NCI-H2196 treated with DMSO at 0.1 percent for 48 hours (cell line): ENCODE measurements around the gene ANGEL2.
"Not testable (repeated sequence)": the region's sequence is repeated elsewhere in the genome, so short reads cannot be mapped to it uniquely, and the experiment has no call there.

Experiments
- DNase-seq: peaks from one replicate; lab custom pipeline; 2025; ENCODE audit not compliant: unreplicated experiment; lab: John Stamatoyannopoulos, UW

ANGEL2 gene

DNA sequence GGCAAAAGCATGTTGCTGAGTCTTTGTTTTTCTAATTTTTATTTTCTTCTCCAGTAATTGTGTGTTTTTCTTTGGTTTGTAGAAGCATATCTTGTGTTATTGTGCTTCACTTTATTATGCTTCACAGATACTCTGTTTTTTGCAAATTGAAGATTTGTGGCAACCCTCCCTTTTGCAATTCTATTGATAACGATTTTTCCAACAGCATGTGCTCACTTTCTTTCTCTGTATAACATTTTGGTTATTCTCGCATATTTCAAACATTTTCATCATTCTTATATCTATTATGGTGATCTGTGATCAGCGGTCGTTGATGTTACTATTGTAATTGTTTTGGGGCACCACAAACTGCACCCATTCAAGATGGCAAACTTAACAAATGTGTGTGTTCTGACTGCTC lies 3.8 kb upstream of the ANGEL2 start:
- DNase-seq, result no peak

DNA sequence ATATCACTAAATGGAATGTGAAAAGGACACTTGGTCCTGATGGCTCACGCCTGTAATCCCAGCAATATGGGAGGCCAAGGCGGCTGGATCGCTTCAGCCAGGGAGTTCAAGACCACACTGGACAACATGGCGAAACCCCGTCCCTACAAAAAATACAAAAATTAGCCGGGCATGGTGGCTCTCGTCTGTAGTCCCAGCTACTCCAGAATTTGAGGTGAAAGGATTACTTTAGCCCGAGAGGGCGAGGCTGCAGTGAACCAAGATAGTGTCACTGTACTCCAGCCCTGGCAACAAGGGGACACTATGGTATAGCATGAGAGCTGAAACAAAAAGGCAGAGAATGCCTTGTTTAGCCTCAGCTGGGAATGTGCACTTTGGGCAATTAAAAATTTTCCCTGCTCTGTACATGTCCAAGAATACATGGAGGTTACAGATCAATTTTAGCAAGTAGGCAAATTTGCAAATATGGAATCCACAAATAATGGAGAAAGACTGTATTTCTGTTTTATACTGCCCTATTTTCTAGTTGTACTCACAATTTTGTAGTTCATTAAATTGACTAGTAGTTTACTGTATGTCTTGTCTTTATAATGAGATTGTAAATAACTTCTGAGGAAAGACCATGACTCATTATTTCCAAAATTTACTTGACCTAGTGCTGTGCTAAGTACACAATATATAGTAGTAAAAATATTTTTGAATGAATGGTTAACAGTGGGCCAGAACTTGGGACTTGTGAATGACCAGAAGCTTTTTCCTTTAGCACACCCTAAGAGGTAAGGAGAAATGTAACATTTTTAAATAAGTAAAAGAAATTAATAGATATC lies 2.0 kb upstream of the ANGEL2 start:
- no peak for DNase-seq

DNA sequence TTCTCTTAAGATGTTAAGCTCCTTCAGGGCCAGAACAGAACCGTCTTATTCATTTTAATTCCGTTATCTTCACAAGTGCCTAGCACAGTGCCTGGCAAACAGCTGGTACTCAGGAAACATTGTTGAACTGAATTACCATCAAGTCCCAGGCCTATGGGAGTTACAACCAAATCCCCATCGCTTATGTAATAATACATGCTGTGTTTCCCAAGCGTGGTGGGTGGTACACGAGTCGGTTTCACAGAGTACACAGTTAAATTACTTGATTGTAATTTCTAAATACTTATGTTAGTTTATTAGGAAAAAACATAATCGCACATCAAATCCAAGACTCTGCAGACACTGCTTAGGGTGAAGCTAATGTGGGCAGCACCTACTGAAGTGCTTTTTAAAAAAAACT lies 1.0 kb downstream of the ANGEL2 start:
- DNase-seq, result no peak

DNA sequence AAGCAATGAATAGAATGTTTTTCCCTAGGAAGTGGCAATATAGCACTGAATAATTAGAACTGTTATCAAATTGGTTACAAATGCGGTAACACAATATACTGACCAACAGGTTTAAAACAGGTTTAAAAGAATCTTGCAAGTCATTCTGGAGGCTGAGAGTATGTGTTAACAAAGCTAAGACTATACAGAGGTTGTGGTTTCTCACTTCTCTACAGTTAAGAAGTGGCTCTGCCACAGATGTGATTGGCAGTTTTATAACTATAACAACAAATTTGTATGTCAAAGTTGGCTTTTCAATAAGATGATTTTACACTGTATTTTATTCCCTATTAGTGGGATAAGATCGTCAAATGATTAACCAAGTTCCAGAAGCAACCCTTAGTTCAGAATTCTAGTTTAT lies 7.1 kb downstream of the ANGEL2 start:
- no peak for DNase-seq

DNA sequence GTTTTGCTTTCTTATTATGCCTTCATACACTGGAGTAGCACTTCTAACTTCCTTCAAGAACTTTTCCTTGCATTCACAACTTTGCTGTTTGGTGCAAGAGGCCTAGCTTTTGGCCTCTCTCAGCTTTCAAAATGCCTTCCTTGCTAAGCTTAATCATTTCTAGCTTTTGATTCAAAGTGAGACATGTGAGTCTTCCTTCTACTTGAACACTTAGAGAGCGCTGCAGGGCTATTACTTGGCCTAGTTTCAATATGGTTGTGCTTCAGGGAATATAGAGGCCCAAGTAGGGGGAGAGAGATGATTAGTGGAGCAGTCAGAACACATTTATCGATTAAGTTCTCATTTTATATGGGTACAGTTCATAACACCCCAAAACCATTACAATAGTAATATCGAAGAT lies 12.4 kb downstream of the ANGEL2 start:
- no peak for DNase-seq

DNA sequence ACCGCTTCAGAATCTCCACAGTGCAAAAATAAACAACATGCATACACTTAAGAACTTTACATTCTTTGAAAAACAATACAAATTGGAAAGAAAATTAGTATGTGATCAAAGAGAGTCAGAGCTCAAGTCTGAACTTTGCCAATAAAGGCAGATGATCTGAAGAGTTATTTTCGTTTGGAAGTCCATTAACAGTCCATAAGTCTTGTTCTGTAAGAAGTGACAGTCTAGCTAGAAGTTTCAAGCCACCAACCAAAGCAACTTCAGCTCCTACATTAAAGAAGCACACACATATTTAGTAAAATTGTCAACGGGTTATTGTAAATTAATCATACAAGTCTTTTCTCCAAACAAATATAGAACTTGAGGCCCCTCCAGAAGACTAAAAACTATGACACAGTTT lies 20.7 kb downstream of the ANGEL2 start:
- no peak for DNase-seq

DNA sequence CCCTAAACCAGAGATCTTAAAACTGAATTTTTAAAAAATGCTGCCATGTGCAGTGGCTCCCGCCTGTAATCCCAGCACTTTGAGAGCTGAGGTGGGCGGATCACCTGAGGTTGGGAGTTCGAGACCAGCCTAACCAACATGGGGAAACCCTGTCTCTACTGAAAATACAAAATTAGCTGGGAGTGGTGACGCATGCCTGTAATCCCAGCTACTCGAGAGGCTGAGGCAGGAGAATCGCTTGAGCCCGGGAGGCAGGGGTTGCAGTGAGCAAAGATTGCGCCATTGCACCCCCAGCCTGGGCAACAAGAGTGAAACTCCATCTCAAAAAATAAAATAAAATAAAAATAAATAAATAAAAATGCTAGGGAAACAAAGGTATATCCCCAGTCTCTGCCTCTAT lies 21.7 kb downstream of the ANGEL2 start:
- not testable (repeated sequence) for DNase-seq

DNA sequence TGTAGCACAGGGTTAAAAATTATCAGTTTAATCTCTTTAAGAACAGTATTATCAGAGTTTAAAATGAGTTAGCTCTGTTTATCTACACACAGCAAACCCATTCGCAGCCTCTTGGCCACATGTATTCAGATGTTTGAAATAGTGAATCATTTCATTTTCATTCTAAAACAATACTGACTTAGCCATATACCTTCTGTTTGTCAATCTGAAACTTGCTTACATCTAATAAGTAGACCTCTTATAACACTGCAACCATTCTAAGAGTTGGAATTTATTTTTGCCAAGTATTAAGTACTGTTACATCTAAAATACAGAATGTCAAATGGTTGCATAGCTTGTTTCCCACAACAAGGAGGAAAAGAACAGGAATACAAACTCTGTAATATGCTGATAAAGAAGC lies 25.4 kb downstream of the ANGEL2 start:
- no peak for DNase-seq

DNA sequence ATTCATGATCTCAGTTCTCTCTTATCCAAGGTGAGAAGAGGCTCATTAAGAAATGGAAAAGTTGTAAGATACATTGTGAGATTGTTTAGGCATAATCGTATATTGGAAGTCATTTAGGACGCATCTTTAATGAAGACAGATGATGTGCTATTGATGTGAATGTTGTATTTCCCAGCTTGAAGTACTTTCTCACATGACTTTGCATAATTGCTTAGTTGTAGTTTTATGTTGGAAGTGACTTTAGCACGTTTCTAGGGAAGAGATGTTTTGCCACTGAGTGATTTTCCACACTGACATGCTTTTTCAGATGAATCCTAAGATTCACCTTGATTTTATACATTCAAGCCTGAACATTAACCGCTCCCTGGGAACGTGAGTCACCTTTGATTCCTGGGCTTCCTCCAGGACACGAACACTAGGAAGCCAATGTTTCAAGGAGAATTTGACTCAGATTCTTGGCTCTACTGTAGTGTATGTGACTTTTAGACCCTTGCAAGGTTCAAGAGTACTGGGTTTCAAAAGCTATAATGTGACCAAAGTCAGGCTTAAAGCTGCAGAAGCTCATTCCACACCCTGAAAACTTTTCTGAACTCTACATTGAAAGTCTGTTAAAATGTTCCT lies 27.9 kb downstream of the ANGEL2 start:
- no peak for DNase-seq

DNA sequence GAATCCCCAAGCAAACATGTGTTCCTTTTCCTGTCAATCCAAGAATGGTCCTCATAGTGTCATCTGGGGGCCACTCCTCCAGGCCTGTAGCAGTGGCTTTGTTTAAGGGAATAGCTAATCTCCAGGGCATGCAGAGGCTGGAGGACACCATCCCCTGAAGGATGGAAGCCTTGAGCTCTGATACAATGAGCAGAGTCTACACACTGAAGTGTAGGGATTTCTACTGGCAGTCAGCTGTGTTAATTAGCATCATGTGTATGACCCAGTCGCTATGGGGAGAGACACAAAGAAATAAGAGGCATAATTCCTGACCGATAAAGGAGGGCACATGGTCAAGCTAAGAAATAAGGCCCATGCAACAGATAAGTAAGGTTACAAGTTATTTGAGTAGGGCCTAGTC lies 29.1 kb downstream of the ANGEL2 start:
- DNase-seq, result no peak

DNA sequence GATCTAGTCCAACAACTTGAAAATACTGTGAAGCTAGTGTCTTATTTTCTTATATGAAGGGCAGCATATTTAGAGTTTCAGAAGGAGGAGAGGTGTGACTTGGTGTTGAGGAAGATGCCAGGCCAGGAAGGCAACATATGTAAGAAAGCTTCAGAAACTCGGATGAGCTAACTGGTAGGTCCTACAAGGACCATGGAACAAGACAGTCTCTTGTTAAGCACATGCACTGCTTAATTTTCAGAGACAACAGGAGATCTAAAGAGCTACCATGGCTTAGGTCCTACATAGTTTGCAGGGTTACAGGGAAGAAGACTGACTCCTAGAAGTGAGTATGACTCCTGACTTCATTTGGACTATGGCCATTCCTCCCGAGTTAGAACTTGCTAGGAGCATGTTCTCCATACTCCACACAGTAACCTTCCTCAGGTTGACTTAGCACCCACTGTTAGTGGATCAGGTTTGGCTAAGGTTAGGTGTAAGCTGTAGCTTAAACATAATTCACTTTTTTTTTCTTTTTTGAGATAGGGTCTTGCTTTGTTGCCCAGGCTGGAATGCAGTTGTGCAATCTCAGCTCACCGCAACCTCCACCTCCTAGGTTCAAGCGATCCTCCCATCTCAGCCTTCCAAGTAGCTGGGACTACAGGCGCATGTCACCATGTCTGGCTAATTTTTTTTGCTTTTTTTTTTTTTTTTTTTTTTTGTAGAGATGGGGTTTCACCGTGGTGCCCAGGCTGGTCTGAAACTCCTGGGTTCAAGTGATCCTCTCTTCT lies 31.0 kb downstream of the ANGEL2 start:
- DNase-seq, result no peak

DNA sequence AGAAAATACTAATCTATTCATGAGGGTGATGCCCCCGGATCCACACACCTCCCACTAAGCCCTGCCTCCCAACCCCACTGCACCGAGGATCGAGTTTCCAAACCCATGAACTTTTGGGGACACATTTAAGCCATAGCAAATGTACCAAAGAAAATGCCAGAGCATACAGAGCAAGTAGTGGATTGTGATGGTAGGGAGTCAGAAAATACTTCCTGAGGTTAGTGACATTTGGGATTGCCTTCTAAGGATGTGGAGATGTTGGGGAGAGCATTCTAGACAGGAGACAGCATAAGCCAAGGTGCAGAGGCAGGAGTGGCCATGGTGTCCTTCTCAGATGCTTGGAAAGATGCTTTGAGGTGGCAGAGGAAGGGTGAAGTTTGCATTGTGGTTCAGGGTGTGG lies 32.2 kb downstream of the ANGEL2 start:
- no peak for DNase-seq

DNA sequence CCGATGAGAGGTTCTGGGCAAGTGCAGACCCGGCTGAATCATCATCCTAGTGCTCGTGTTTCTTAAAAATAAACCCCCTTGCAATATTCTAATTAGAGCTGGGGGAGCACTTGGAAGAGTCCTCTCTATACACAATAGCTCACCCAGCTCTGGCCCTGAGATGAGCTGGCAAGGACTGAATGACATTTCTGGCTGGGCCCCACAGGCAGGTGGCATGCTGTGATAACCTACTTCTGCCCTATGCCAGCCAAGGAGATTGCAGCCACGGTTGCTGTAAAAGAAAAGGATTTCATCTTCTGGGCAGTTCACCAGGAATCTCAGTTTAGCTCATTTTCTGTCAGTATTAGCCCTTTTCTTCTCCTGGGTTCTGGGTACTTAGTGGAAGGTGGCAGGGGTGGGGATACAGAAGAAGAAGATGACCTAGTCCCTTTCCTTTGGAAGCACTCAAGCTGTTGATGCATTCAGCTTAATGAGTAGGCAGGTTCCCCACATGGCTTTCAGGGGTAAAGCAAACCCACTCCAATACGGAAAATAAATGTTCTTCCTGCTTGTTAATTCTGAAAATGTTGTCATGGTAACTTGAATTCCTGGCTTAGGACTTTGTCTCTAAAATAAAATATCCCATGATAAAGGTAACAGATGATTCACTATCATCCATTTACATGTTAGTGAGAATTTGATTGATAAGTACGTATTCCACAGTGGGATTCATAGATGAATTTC lies 33.1 kb downstream of the ANGEL2 start:
- peak; percentile 28 for DNase-seq

DNA sequence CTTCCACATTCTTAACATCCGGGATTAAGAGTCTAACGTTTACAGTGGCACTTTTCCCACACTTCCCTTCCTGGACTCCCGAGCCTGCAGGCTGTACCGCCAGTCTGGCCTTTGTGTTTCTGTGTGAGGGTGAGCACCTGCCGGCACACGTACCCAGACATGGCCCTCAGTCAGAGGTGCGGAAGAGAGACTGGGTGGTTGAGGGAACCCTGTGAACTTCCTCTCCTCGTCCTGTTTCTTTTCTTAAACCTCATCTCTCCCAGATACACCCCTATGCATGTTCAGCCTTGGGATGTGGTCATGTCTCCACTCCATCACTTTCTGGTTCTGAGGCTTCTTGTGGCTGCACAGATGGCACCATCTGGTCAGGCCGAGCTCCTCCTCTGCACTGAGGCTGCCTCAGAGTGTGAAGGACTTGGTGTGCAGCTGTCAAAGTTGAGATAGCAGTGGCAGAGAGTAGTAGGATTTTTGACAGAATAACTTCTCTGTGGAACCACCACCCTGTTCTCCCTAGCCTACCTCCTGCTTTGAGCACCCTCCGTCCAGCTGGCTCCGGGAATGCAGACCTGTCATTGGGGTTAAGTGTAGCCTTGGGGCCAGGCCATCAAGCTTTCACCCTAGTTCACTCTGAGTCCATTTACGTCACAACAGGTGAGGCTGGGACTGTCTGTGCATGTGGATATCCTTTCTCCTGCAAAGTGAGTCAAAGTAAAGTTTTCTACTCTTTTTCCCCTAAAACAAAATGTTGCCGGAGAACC lies 33.9 kb downstream of the ANGEL2 start:
- DNase-seq, result no peak

DNA sequence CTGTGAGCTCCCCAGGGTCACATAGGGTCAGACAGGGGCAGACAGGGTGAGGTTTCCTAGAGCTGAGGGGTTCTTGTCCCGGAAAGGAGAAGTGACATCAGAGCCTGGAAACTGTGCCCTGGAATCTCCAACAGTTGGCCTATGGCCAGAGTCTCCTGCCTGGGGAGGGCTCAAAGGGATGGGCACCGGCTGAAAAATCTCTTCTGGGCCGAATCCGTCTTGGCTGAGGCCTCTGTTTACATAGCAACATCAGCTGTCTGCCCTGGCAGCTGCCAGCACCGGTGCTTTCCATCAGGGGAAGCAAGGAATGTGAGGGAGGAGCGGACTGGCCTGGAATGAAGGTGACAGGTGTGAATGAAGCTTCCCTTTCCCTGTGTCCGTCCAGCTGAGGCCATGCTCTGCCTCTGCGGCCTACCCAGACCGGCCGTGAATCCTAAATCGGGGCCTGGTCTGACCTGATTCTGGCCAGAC lies 34.6 kb downstream of the ANGEL2 start:
- DNase-seq, result peak; percentile 76

DNA sequence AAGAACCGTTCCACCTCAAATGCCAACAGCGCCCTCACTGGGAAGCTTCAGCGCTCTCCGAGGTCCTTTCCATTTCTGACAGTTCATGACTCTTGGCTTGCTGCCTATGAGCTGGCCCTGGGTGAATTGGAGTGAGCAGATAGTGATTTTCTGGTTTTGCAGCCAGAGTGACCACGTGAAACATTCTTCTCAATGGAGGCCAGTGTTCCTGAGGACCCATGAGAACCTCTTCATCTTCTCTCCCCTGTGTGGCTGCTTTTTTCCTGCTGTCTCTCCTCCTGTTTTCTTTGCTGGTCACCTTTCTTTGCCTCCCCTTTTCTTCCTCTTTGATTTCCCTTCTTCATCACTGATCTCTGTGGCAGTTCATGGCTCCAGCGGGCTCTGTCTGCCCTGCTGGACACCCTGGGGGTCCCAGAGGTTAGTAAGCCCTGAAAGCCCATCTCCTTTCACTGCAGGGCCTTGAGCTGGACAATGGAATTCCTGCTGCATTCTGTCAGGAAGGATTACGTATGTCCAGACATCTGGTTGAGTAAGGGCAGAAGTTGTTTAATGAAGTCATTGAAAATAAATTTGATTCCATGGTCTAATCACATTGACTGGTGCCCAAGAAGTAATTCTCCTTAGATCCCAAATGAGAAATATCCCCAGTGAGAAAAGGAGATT lies 35.4 kb downstream of the ANGEL2 start:
- no peak for DNase-seq

DNA sequence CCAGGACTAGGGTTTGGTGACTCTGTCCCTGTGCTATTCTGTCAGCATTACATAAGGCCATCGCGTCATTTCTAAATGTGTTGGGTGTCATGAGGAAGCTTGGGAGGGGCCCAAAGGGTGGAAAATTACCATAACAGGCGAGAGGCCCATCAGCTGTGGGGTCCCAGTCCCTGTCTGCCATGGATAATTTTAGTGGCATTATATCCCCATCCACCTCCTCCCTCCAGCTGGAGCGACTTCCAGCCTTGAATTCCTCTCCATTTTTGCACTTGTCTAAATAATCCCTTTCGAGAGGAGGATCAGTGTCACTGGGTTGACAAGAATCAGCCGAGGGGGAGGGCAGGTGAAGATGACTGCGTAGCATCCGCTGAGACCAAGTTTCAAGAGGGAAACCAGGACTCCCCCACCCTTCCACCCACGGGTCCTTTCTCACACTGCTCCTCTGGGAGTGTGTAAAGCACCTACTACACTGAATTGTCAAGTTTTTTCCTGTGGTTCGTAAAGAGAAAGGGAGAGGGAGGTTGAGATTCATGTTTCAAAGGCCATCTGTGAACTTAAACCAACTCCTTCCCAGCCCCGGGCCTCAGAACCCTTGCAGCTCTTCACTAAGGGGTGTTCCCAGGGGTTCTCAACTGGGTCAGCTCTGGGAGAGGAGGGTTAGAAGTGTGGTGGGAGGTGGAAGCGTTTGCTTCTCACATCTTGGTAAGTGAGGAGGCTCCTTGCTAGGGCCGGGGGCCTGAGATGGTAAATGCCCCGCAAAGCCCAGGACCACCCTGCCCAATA lies 36.1 kb downstream of the ANGEL2 start:
- DNase-seq, result no peak

DNA sequence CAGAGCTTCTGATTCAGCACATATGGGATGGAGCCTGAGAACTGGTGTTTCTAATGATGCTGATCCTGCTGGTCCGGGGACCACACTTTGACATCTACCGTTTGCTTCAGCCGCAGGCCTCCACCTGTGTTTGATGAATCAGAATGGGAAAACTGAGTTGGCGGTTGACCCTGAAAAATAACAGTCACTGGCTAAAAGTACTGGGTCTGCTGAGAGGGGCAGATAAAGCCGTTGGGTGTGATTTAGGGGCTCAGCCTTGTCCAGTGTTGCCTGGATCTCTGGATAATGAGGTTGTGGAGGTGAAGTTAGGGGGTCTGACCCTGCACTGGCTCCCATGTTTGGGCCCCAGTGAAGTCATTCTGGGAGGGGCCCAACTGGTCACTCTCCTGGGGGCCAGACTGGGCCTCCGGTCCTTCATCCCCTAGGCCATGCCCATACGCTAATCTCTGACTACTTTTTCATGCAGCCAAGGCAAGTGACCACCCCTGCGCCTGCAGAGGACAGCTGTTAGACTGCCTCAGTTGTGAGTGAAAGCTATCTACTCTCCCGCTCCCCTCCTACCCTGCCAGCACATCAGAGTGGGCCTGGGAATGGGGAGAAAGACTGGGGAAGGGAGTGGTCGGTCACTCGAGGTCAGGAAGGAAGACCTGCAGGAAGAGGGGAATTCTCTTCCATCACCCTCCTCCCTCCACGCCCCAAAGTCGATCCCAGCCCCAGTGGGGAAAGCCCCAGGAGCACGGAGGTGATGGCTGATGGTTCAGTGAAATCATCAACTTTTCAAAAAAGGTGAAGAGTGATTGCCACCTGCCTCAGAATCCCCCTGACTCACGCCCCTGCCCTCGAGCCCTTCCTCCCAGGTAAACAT lies 37.7 kb downstream of the ANGEL2 start:
- DNase-seq, result no peak
